ENCODE measurements around the gene MYO5B. TPM values are rescaled to one million over a fixed set of nuclear protein-coding genes. Genes with fewer than 3 reads are reported as not detected.

MYO5B gene
- total RNA-seq, 4 donors from 2014 or later: 0.05 to 0.60 (median 0.35) TPM

DNA sequence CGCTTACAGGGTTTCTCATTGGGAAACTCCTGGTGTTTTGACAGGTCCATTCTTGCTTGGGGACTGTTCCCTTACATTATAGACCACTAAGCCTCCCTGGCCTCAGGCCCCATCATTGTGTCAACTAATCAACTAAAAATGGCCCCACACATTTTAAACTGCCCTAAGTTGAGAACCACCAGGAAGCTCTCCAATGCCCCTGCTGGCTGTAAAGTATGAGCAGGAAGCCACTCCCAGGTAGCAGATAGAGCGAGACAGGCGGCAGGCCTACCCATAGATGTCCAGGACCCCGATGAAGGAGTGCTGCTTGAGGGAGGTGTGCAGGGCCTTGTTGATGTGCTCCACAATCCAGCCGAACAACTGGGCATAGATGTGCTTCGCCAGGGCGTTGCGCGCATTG lies 220.9 kb downstream of the MYO5B start:
- H3K4me3 ChIP-seq: no peak overlapping the region
- no peaks in the 10 kb centered on the region for H3K36me3 ChIP-seq
- H3K27ac ChIP-seq: no peak overlapping the region
- no peak for ATAC-seq
- no peak for DNase-seq
- H3K27me3 ChIP-seq: no peaks in the 10 kb centered on the region
- no peaks in the 10 kb centered on the region for H3K9me3 ChIP-seq
- no peak for TF ChIP-seq POLR2A (IDR thresholded peaks at IDR 0.05)
- intact Hi-C loops (cut with DNase I; ENCODE audit: low total_unique reads) (no loop called here), in situ Hi-C loops (cut with MboI; ENCODE audit: low sequenced_read_pairs in 4 of 4) (no loop called here)
- H3K4me1 ChIP-seq: no peaks in the 10 kb centered on the region

DNA sequence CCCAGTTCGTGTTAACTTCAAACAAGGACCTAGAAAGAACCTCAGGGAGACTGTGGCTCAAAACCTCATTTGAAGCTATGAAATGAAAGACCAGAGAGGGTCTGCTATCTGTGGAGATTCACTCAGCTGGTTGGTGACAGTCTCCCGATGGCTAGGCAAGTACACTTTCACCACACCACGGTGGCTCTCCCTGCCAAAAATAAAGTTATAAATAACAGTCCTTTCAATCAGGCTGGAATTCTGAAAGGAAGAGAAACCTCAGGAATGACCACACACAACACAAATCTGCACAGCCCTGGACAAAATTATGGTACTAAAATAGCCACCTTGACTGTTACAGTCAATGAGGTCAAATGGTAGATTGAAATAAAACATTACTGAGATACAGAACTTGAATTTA lies 221.4 kb downstream of the MYO5B start:
- in situ Hi-C loops (cut with MboI; ENCODE audit: low sequenced_read_pairs in 4 of 4): no loop called here
- no peaks in the 10 kb centered on the region for H3K27me3 ChIP-seq
- TF ChIP-seq, protein P1, sequence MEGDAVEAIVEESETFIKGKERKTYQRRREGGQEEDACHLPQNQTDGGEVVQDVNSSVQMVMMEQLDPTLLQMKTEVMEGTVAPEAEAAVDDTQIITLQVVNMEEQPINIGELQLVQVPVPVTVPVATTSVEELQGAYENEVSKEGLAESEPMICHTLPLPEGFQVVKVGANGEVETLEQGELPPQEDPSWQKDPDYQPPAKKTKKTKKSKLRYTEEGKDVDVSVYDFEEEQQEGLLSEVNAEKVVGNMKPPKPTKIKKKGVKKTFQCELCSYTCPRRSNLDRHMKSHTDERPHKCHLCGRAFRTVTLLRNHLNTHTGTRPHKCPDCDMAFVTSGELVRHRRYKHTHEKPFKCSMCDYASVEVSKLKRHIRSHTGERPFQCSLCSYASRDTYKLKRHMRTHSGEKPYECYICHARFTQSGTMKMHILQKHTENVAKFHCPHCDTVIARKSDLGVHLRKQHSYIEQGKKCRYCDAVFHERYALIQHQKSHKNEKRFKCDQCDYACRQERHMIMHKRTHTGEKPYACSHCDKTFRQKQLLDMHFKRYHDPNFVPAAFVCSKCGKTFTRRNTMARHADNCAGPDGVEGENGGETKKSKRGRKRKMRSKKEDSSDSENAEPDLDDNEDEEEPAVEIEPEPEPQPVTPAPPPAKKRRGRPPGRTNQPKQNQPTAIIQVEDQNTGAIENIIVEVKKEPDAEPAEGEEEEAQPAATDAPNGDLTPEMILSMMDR (IDR thresholded peaks at IDR 0.05 in 4 of 5, conservative IDR thresholded peaks at IDR 0.05 in 1 of 5): no peak
- TF ChIP-seq POLR2A (IDR thresholded peaks at IDR 0.05): no peak
- H3K36me3 ChIP-seq: no peaks in the 10 kb centered on the region
- H3K9me3 ChIP-seq: no peaks in the 10 kb centered on the region
- ATAC-seq (peak; percentile 51 to 54), DNase-seq (no peak)
- H3K4me3 ChIP-seq: no peak overlapping the region
- H3K4me1 ChIP-seq: no peaks in the 10 kb centered on the region
- intact Hi-C loops (cut with DNase I; ENCODE audit: low total_unique reads): no loop called here
- no peak overlapping the region for H3K27ac ChIP-seq

DNA sequence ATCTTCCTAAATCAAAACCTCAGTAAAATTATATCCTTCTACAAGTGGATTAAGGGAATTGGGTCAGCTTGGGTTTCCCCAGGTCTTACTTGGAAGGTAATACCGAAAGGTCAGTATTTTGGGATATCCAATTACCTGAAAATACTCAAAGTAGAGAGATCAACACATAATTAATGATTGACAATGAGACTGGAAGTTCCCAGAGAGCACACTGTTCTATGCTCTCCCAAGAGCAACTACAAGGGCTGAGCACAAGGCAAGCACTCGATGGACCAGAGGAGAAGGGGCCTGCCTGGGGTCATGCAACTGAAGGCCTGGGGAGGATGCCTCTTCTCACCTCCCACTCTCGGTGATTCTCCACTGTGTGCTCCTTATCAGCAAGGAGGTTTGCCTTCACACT lies 222.4 kb downstream of the MYO5B start:
- ATAC-seq (no peak), DNase-seq (no peak)
- in situ Hi-C loops (cut with MboI; ENCODE audit: low sequenced_read_pairs in 4 of 4) (no loop called here), intact Hi-C loops (cut with DNase I; ENCODE audit: low total_unique reads) (no loop called here)
- Histone ChIP-seq H3K36me3 (no peaks in the 10 kb centered on the region), H3K4me3 (no peak overlapping the region), H3K9me3 (no peaks in the 10 kb centered on the region), H3K27ac (no peak overlapping the region), H3K4me1 (no peaks in the 10 kb centered on the region), H3K27me3 (no peaks in the 10 kb centered on the region)
- TF ChIP-seq, protein P1 (IDR thresholded peaks at IDR 0.05 in 4 of 5, conservative IDR thresholded peaks at IDR 0.05 in 1 of 5): no peak
- no peak for TF ChIP-seq POLR2A (IDR thresholded peaks at IDR 0.05)

DNA sequence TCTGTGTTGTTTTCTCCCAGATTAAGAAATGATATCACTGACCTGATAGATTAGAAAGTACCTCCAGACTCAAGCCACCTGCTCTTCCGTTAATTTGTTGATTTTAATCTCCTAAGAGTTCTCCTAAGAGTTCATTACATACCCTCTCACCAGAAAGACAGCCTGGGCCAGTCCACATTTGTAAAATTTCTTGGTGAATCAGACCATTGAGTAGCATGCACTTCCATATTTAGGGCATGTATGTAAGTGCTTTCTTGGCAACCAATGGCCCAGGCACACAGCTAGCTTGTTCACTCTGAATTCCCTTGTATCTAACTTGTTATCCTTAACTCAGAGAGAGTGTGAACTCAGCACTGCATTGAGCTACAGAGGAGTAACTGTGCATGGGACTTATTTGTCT lies 223.5 kb downstream of the MYO5B start:
- in situ Hi-C loops (cut with MboI; ENCODE audit: low sequenced_read_pairs in 4 of 4): no loop called here
- ATAC-seq (no peak), DNase-seq (no peak)
- intact Hi-C loops (cut with DNase I; ENCODE audit: low total_unique reads): no loop called here
- Histone ChIP-seq H3K36me3 (no peaks in the 10 kb centered on the region), H3K4me3 (no peak overlapping the region), H3K27ac (no peak overlapping the region), H3K4me1 (no peaks in the 10 kb centered on the region), H3K9me3 (no peaks in the 10 kb centered on the region), H3K27me3 (no peaks in the 10 kb centered on the region)
- no peak for TF ChIP-seq POLR2A (IDR thresholded peaks at IDR 0.05)
- TF ChIP-seq, protein P1 (IDR thresholded peaks at IDR 0.05 in 4 of 5, conservative IDR thresholded peaks at IDR 0.05 in 1 of 5): no peak

DNA sequence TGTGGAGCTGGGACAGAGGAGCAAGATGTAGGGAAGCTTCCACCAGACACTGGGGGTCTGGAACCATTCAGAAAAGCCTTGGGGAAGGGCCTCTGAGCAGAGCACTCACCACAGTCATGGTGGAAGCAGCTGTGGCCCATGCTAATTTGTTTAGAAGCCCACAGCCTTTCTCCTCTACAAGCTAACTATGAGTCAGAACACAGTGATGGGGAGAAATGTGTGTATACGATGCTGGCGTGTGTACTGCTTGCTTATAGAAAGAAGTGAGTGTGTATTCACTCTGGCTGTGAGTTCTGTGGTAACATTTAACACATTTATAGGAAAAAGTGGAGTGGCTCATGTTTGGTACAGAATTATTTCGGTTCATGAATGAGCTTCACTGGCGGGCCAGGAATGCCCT lies 224.6 kb downstream of the MYO5B start:
- H3K9me3 ChIP-seq: no peaks in the 10 kb centered on the region
- in situ Hi-C loops (cut with MboI; ENCODE audit: low sequenced_read_pairs in 4 of 4): no loop called here
- no peaks in the 10 kb centered on the region for H3K4me1 ChIP-seq
- ATAC-seq (no peak), DNase-seq (no peak)
- H3K27ac ChIP-seq: no peak overlapping the region
- no peaks in the 10 kb centered on the region for H3K36me3 ChIP-seq
- intact Hi-C loops (cut with DNase I; ENCODE audit: low total_unique reads): no loop called here
- no peaks in the 10 kb centered on the region for H3K27me3 ChIP-seq
- TF ChIP-seq POLR2A (IDR thresholded peaks at IDR 0.05): no peak
- TF ChIP-seq, protein P1 (IDR thresholded peaks at IDR 0.05 in 4 of 5, conservative IDR thresholded peaks at IDR 0.05 in 1 of 5): no peak
- H3K4me3 ChIP-seq: no peak overlapping the region
